MM.1S (cell line): ENCODE data around the gene AGBL4.

Source experiments
- DNase-seq: peaks from one replicate; pipeline ENCODE4 v3.0.0-alpha.2; 2015
- H2AFZ ChIP-seq: fragments of 300-600 bp; sonication (generic); 2 replicates; pipeline ENCODE4 v1.6.0; 2016; ENCODE audit warnings: antibody characterized with exemption, low read length
- H3F3A ChIP-seq: fragments of 300-600 bp; sonication (generic); 2 replicates; pipeline ENCODE4 v1.6.1; 2016; ENCODE audit warnings: mild to moderate bottlenecking, antibody characterized with exemption, low read length, moderate library complexity, mixed read lengths; ENCODE audit not compliant: insufficient read depth
- H3K27ac ChIP-seq: fragments of 300-600 bp; sonication (generic); 2 replicates; pipeline ENCODE4 v1.5.1; 2016; ENCODE audit warnings: mild to moderate bottlenecking, low read length
- H3K27me3 ChIP-seq: fragments of 300-600 bp; sonication (generic); replicated peaks from 2 replicates; pipeline ENCODE4 v1.6.0; 2016; ENCODE audit warnings: low read length; ENCODE audit not compliant: insufficient read depth
- H3K36me3 ChIP-seq: fragments of 300-600 bp; sonication (generic); replicated peaks from 2 replicates; pipeline ENCODE4 v1.6.1; 2016; ENCODE audit warnings: mild to moderate bottlenecking, low read length, mixed read lengths; ENCODE audit not compliant: insufficient read depth
- H3K4me1 ChIP-seq: fragments of 300-600 bp; sonication (generic); 2 replicates; pipeline ENCODE4 v1.6.1; 2016; ENCODE audit warnings: low read length, mixed read lengths
- H3K4me2 ChIP-seq: fragments of 300-600 bp; sonication (generic); 2 replicates; pipeline ENCODE4 v1.6.0; 2016; ENCODE audit warnings: low read depth, low read length
- H3K4me3 ChIP-seq: fragments of 300-600 bp; sonication (generic); 2 replicates; pipeline ENCODE4 v1.5.1; 2016; ENCODE audit warnings: low read length, mixed read lengths
- H3K79me2 ChIP-seq: fragments of 300-600 bp; sonication (generic); 2 replicates; pipeline ENCODE4 v1.6.1; 2016; ENCODE audit warnings: mixed run types, low read length, mixed read lengths
- H3K9ac ChIP-seq: fragments of 300-600 bp; sonication (generic); 2 replicates; pipeline ENCODE4 v1.6.1; 2016; ENCODE audit warnings: low read length, mixed read lengths
- H3K9me2 ChIP-seq: fragments of 300-600 bp; sonication (generic); replicated peaks from 2 replicates; pipeline ENCODE4 v1.6.1; 2016; ENCODE audit warnings: mild to moderate bottlenecking, low read length, mixed read lengths; ENCODE audit not compliant: insufficient read depth
- H3K9me3 ChIP-seq: fragments of 300-600 bp; sonication (generic); replicated peaks from 2 replicates; pipeline ENCODE4 v1.6.1; 2016; ENCODE audit warnings: mild to moderate bottlenecking, low read length, mixed read lengths; ENCODE audit not compliant: insufficient read depth
- H4K20me1 ChIP-seq: fragments of 300-600 bp; sonication (generic); 2 replicates; pipeline ENCODE4 v1.6.1; 2016; ENCODE audit warnings: mild to moderate bottlenecking, low read length, moderate library complexity, mixed read lengths; ENCODE audit not compliant: insufficient read depth
- EZH2 ChIP-seq: fragments of 300-600 bp; sonication (generic); optimal IDR thresholded peaks from 2 replicates; pipeline ENCODE3; 2017; ENCODE audit warnings: low read depth, mild to moderate bottlenecking, antibody characterized with exemption, low read length, mixed read lengths
- EZH2phosphoT487 ChIP-seq: fragments of 300-600 bp; sonication (generic); IDR thresholded peaks from 2 replicates; pipeline ENCODE4 v1.6.1; 2018; ENCODE audit warnings: antibody characterized with exemption, low read length
- TF ChIP-seq, protein P1 (sequence below): fragments of 300-600 bp; sonication (generic); IDR thresholded peaks from 2 replicates; pipeline ENCODE4 v1.5.1; 2016; ENCODE audit warnings: antibody characterized with exemption, low read length, mixed read lengths

Gene AGBL4

DNA sequence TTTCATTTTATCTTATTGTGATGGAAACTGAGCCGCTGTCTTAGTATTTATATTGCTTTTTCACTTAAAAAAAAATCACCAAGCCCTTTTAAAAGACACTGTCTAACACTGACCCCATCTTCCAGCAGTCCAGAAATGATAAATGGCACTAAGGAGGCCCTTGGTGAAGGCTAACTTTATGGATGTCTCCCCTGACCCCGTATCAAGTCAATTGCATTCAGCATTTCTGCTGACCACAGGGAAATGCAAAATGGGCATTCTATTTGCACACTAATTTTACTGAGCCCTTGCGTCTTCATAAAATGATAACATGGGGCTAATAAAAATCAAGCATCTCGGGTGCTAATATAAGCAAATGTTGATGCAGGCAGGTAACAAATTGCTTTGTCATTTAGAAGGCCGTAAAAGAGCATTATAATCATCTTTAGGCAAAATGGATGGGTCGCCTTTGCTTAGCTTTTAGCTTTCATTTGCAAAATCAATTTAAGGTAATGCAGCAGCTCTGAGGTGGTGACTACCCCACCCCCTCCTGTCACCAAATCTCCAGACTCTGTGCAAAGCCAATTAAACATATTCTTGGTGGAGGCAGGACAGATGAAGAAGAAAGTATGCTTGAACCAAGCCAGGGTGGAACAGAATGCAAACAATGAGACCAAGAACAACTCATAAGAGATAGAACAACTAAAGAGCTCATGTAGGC, 1357.9 kb downstream of the AGBL4 start:
- Histone ChIP-seq H3K9me2 (no peaks in the 10 kb centered on the region), H3K9ac (no peak overlapping the region), H3K9me3 (no peaks in the 10 kb centered on the region), H3K27ac (no peak overlapping the region), H3K4me1 (no peaks in the 10 kb centered on the region), H2AFZ (no peak overlapping the region), H3K4me2 (no peak overlapping the region), H3K79me2 (no peaks in the 10 kb centered on the region), H3K27me3 (no peaks in the 10 kb centered on the region), H4K20me1 (no peaks in the 10 kb centered on the region), H3F3A (no peaks in the 10 kb centered on the region), H3K36me3 (no peaks in the 10 kb centered on the region), H3K4me3 (no peak overlapping the region)
- no peak for DNase-seq
- TF ChIP-seq, protein P1, sequence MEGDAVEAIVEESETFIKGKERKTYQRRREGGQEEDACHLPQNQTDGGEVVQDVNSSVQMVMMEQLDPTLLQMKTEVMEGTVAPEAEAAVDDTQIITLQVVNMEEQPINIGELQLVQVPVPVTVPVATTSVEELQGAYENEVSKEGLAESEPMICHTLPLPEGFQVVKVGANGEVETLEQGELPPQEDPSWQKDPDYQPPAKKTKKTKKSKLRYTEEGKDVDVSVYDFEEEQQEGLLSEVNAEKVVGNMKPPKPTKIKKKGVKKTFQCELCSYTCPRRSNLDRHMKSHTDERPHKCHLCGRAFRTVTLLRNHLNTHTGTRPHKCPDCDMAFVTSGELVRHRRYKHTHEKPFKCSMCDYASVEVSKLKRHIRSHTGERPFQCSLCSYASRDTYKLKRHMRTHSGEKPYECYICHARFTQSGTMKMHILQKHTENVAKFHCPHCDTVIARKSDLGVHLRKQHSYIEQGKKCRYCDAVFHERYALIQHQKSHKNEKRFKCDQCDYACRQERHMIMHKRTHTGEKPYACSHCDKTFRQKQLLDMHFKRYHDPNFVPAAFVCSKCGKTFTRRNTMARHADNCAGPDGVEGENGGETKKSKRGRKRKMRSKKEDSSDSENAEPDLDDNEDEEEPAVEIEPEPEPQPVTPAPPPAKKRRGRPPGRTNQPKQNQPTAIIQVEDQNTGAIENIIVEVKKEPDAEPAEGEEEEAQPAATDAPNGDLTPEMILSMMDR: no peak
- no peak for TF ChIP-seq EZH2
- TF ChIP-seq EZH2phosphoT487: no peak

DNA sequence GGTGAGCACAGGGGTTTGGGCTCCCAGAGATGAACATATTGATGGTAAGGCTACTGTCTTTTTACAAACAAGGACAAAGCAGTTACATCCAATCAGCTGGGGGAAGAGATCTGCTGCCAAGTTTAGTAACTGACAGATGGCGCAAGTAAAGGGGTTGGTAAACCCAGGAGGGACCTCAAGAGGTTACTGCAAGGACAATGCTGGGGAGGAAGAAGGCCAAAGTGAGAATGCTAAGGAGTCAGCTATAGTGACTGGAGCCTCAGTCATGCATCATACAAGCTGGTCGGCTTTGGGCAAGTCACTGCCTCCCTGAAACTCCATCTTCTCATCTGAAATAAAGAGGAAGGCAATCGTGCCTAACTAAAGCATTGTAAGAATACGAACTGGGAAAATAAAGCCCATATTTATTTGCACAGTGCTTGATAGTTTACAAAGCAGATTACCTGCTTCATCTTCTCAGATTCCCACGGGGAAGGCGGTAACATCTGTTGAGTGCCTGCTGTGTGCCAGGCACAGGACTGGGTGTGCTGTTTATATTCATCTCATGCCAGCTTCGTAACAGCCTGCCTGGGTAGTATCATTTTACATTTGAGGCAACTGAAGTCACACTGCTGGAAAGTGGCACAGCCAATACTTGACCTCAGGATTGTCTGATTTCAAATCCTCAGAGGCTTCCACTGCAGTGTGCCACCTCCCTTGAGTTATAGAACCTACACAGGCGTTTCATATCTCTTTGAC, 1361.9 kb downstream of the AGBL4 start:
- H3K4me2 ChIP-seq: no peak overlapping the region
- no peaks in the 10 kb centered on the region for H3K36me3 ChIP-seq
- no peak for DNase-seq
- H3K4me3 ChIP-seq: no peak overlapping the region
- H3K9ac ChIP-seq: no peak overlapping the region
- H2AFZ ChIP-seq: no peak overlapping the region
- H3K9me3 ChIP-seq: no peaks in the 10 kb centered on the region
- H4K20me1 ChIP-seq: no peaks in the 10 kb centered on the region
- no peaks in the 10 kb centered on the region for H3K79me2 ChIP-seq
- H3K4me1 ChIP-seq: no peaks in the 10 kb centered on the region
- no peaks in the 10 kb centered on the region for H3K9me2 ChIP-seq
- H3F3A ChIP-seq: no peaks in the 10 kb centered on the region
- TF ChIP-seq, protein P1: no peak
- no peak for TF ChIP-seq EZH2
- no peak for TF ChIP-seq EZH2phosphoT487
- H3K27me3 ChIP-seq: no peaks in the 10 kb centered on the region
- H3K27ac ChIP-seq: no peak overlapping the region

DNA sequence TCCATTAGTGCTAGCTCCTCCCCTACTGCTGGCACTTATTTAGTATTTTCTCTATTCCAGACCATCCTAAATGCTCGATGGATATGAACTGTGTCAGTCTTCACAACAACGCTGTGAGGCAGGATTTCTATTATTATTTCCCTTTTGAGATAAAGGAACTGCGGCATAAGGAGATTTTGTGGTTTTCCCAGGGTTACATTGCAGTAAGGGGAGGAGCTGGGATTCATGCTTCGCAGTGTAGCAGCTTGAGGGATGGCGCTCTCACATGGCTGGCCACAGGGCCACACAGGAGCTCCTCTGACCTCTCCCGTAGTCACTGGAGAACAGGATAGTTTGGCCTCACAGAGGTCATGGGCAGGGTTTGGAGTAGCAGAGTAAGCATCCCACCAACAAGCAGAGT, 1364.0 kb downstream of the AGBL4 start:
- Histone ChIP-seq H3K36me3 (no peaks in the 10 kb centered on the region), H3F3A (no peaks in the 10 kb centered on the region), H3K9me3 (no peaks in the 10 kb centered on the region), H4K20me1 (no peaks in the 10 kb centered on the region), H2AFZ (no peak overlapping the region), H3K4me1 (no peaks in the 10 kb centered on the region), H3K79me2 (no peaks in the 10 kb centered on the region), H3K9me2 (no peaks in the 10 kb centered on the region), H3K27ac (no peak overlapping the region), H3K4me2 (no peak overlapping the region), H3K27me3 (no peaks in the 10 kb centered on the region), H3K4me3 (no peak overlapping the region), H3K9ac (no peak overlapping the region)
- TF ChIP-seq EZH2phosphoT487: no peak
- no peak for DNase-seq

DNA sequence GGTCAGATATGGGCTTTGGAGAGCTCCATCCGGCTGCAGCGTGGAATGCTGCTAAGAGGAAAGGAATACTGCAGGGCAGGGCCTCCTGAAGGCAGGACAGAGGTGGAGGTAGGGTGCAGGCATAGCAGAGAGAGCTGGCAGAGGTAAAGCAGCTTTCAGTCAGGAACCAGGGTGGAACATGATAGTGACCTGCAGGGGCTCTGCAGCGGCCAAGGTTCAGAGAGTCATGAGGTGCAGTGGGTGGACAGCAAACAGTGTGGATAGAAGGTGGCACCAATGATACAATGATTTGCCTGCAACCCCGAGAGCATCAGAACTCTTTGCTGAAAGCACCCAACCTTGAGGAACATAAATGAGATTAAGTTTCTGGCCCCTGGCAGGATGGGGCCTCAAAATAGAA, 1366.3 kb downstream of the AGBL4 start:
- Histone ChIP-seq H3K9me3 (no peaks in the 10 kb centered on the region), H3K79me2 (no peaks in the 10 kb centered on the region), H3K36me3 (no peaks in the 10 kb centered on the region), H3K4me2 (no peak overlapping the region), H4K20me1 (no peaks in the 10 kb centered on the region), H3F3A (no peaks in the 10 kb centered on the region), H2AFZ (no peak overlapping the region), H3K9me2 (no peaks in the 10 kb centered on the region), H3K27me3 (no peaks in the 10 kb centered on the region), H3K27ac (no peak overlapping the region), H3K4me1 (no peaks in the 10 kb centered on the region), H3K9ac (no peak overlapping the region), H3K4me3 (no peak overlapping the region)
- no peak for DNase-seq
- TF ChIP-seq EZH2: no peak
- TF ChIP-seq, protein P1: no peak
- TF ChIP-seq EZH2phosphoT487: no peak
